ENCODE measurements around the gene TMEM62.
A peak's percentile ranks its signal among the peaks of the same experiment; 100 is the strongest.

TMEM62 gene

DNA sequence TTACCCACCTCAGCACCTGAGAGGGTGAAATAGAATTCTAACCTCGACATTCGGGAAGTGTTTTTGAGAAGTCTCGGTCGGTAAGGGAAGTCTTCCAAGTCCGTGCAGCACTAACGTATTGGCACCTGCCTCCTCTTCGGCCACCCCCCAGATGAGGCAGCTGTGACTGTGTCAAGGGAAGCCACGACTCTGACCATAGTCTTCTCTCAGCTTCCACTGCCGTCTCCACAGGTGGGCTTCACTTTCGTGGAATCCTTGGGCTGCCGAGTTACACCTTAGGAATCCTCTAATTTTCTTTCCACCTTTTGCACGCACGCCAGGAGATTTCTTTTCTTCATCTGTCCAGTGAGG lies 52.6 kb downstream of the TMEM62 start:
- H3K36me3 ChIP-seq (ENCODE audit: control insufficient read depth in 4 of 4, insufficient read depth in 4 of 4, low read length in 3 of 4), result peaks cover 5 to 31% (median 19%) of the 10 kb centered on the region in 4 experiments
- peaks cover 6 to 20% (median 15%) of the 10 kb centered on the region in 4 experiments for H3K4me1 ChIP-seq (ENCODE audit: control extremely low read depth in 1 of 4, control insufficient read depth in 4 of 4, insufficient read depth in 4 of 4, low read length in 3 of 4)
- no peak for DNase-seq
- ChIA-PET CTCF (interaction anchor here (0.7 to 2.6 kb wide), 10 partner anchors 10 to 99 kb away, joined by 3 to 16 read pairs (median 4); no protein-coding TSS in a partner anchor), POLR2A (no interaction called here)
- 2% methylated on average over 11 of the region's 13 CpGs for WGBS (ENCODE audit: insufficient coverage)
- H3K4me3 ChIP-seq (ENCODE audit: control insufficient read depth in 1 of 7, extremely low read depth in 1 of 7, insufficient read depth in 4 of 7, low read depth in 2 of 7, low read length in 6 of 7), result peak overlapping the region; percentile 67 to 87 (median 81)
- H3K27ac ChIP-seq (ENCODE audit: insufficient read depth in 1 of 2, low read depth in 1 of 2, low read length in 2 of 2, poor library complexity in 1 of 2, severe bottlenecking in 2 of 2), result peak overlapping the region; percentile 59 to 89
- H3K9me3 ChIP-seq (ENCODE audit: control extremely low read depth in 1 of 5, control insufficient read depth in 4 of 5, insufficient read depth in 2 of 5, low read depth in 1 of 5, low read length in 4 of 5), result no peaks in the 10 kb centered on the region
- no peaks in the 10 kb centered on the region for H3K27me3 ChIP-seq (replicated peaks in 2 of 5; ENCODE audit: control insufficient read depth in 4 of 5, insufficient read depth in 5 of 5, low read length in 4 of 5)

GRCh38 chr15:43187544-43188155 lies 54.3 kb downstream of the TMEM62 start:
- peak; percentile 57 to 83 (median 81) for DNase-seq
- Histone ChIP-seq H3K27me3 (replicated peaks in 2 of 5; ENCODE audit: control insufficient read depth in 4 of 5, insufficient read depth in 5 of 5, low read length in 4 of 5) (no peaks in the 10 kb centered on the region), H3K4me3 (ENCODE audit: control insufficient read depth in 1 of 7, extremely low read depth in 1 of 7, insufficient read depth in 4 of 7, low read depth in 2 of 7, low read length in 6 of 7) (no peak overlapping the region), H3K36me3 (ENCODE audit: control insufficient read depth in 4 of 4, insufficient read depth in 4 of 4, low read length in 3 of 4) (peaks cover 19 to 45% (median 28%) of the 10 kb centered on the region in 4 experiments), H3K9me3 (ENCODE audit: control extremely low read depth in 1 of 5, control insufficient read depth in 4 of 5, insufficient read depth in 2 of 5, low read depth in 1 of 5, low read length in 4 of 5) (no peaks in the 10 kb centered on the region), H3K4me1 (ENCODE audit: control extremely low read depth in 1 of 4, control insufficient read depth in 4 of 4, insufficient read depth in 4 of 4, low read length in 3 of 4) (peaks cover 6 to 20% (median 15%) of the 10 kb centered on the region in 4 experiments), H3K27ac (ENCODE audit: insufficient read depth in 1 of 2, low read depth in 1 of 2, low read length in 2 of 2, poor library complexity in 1 of 2, severe bottlenecking in 2 of 2) (no peak overlapping the region)
- WGBS (ENCODE audit: insufficient coverage), result 80% methylated on average over 1 of the region's 2 CpGs
- ChIA-PET CTCF (interaction anchor here (0.7 to 2.6 kb wide), 5 partner anchors 38 to 634 kb away, joined by 3 to 16 read pairs (median 9); no protein-coding TSS in a partner anchor), POLR2A (interaction anchor here (0.7 kb wide), 1 partner anchor 55 kb away, joined by 3 read pairs; no protein-coding TSS in a partner anchor)

GRCh38 chr15:43189296-43189695 lies 55.9 kb downstream of the TMEM62 start:
- CTCF ChIA-PET, result interaction anchor here (1.0 to 2.4 kb wide), 3 partner anchors 22 to 96 kb away, joined by 4 to 14 read pairs (median 5); no protein-coding TSS in a partner anchor
- Histone ChIP-seq H3K4me1 (ENCODE audit: control extremely low read depth in 1 of 4, control insufficient read depth in 4 of 4, insufficient read depth in 4 of 4, low read length in 3 of 4) (peaks cover 6 to 20% (median 15%) of the 10 kb centered on the region in 4 experiments), H3K27ac (ENCODE audit: insufficient read depth in 1 of 2, low read depth in 1 of 2, low read length in 2 of 2, poor library complexity in 1 of 2, severe bottlenecking in 2 of 2) (no peak overlapping the region), H3K9me3 (ENCODE audit: control extremely low read depth in 1 of 5, control insufficient read depth in 4 of 5, insufficient read depth in 2 of 5, low read depth in 1 of 5, low read length in 4 of 5) (no peaks in the 10 kb centered on the region), H3K36me3 (ENCODE audit: control insufficient read depth in 4 of 4, insufficient read depth in 4 of 4, low read length in 3 of 4) (peaks cover 22 to 55% (median 30%) of the 10 kb centered on the region in 4 experiments), H3K4me3 (ENCODE audit: control insufficient read depth in 1 of 7, extremely low read depth in 1 of 7, insufficient read depth in 4 of 7, low read depth in 2 of 7, low read length in 6 of 7) (no peak overlapping the region), H3K27me3 (replicated peaks in 2 of 5; ENCODE audit: control insufficient read depth in 4 of 5, insufficient read depth in 5 of 5, low read length in 4 of 5) (no peaks in the 10 kb centered on the region)
- 100% methylated on average over 1 of the region's 2 CpGs for WGBS (ENCODE audit: insufficient coverage)
- POLR2A ChIA-PET, result no interaction called here
- no peak for DNase-seq

- Histone ChIP-seq H3K27ac (ENCODE audit: insufficient read depth in 1 of 2, low read depth in 1 of 2, low read length in 2 of 2, poor library complexity in 1 of 2, severe bottlenecking in 2 of 2) (no peak overlapping the region), H3K36me3 (ENCODE audit: control insufficient read depth in 4 of 4, insufficient read depth in 4 of 4, low read length in 3 of 4) (peaks cover 27 to 63% (median 34%) of the 10 kb centered on the region in 4 experiments), H3K4me3 (ENCODE audit: control insufficient read depth in 1 of 7, extremely low read depth in 1 of 7, insufficient read depth in 4 of 7, low read depth in 2 of 7, low read length in 6 of 7) (no peak overlapping the region), H3K9me3 (ENCODE audit: control extremely low read depth in 1 of 5, control insufficient read depth in 4 of 5, insufficient read depth in 2 of 5, low read depth in 1 of 5, low read length in 4 of 5) (no peaks in the 10 kb centered on the region), H3K27me3 (replicated peaks in 2 of 5; ENCODE audit: control insufficient read depth in 4 of 5, insufficient read depth in 5 of 5, low read length in 4 of 5) (no peaks in the 10 kb centered on the region), H3K4me1 (ENCODE audit: control extremely low read depth in 1 of 4, control insufficient read depth in 4 of 4, insufficient read depth in 4 of 4, low read length in 3 of 4) (peaks cover 6 to 16% (median 15%) of the 10 kb centered on the region in 4 experiments)
- ChIA-PET CTCF (interaction anchor here (0.9 to 6.7 kb wide), 6 partner anchors 11 to 95 kb away, joined by 3 to 50 read pairs (median 4); no protein-coding TSS in a partner anchor), POLR2A (interaction anchor here (0.6 to 0.8 kb wide), 2 partner anchors 12 to 98 kb away, joined by 3 to 4 read pairs; no protein-coding TSS in a partner anchor)
- DNase-seq, result no peak
- 100% methylated on average over 1 of the region's 1 CpG for WGBS (ENCODE audit: insufficient coverage)
Observed at GRCh38 chr15:43190178-43190577, 56.8 kb downstream of the TMEM62 start.

DNA sequence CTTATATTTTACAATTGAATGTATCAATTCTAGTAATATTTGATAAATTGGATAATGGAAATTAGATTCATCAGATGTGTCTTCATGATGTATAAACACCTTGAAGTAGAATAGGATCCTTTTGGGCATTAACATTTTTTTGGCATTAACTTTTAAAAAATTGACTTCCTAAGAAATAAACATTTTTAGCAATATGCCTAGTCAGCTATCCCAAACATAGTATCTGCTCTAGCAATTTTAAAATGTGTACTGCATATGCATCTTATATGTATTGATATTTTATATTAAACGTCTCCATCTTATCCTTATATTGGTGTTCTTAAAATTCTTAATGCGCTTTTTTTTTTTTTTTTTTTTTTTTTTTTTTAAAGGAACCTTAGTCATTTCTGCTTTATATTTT lies 60.3 kb downstream of the TMEM62 start:
- ChIA-PET CTCF (interaction anchor here (1.0 to 6.7 kb wide), 5 partner anchors 10 to 83 kb away, joined by 3 to 50 read pairs (median 4); no protein-coding TSS in a partner anchor), POLR2A (no interaction called here)
- Histone ChIP-seq H3K27me3 (replicated peaks in 2 of 5; ENCODE audit: control insufficient read depth in 4 of 5, insufficient read depth in 5 of 5, low read length in 4 of 5) (no peaks in the 10 kb centered on the region), H3K4me3 (ENCODE audit: control insufficient read depth in 1 of 7, extremely low read depth in 1 of 7, insufficient read depth in 4 of 7, low read depth in 2 of 7, low read length in 6 of 7) (no peak overlapping the region), H3K36me3 (ENCODE audit: control insufficient read depth in 4 of 4, insufficient read depth in 4 of 4, low read length in 3 of 4) (peaks cover 33 to 85% (median 42%) of the 10 kb centered on the region in 4 experiments), H3K9me3 (ENCODE audit: control extremely low read depth in 1 of 5, control insufficient read depth in 4 of 5, insufficient read depth in 2 of 5, low read depth in 1 of 5, low read length in 4 of 5) (peaks cover 0 to 3% (median 0%) of the 10 kb centered on the region in 5 experiments), H3K27ac (ENCODE audit: insufficient read depth in 1 of 2, low read depth in 1 of 2, low read length in 2 of 2, poor library complexity in 1 of 2, severe bottlenecking in 2 of 2) (no peak overlapping the region), H3K4me1 (ENCODE audit: control extremely low read depth in 1 of 4, control insufficient read depth in 4 of 4, insufficient read depth in 4 of 4, low read length in 3 of 4) (no peaks in the 10 kb centered on the region)
- no CpG with 5 or more reads among the region's 2 CpGs for WGBS (ENCODE audit: insufficient coverage)
- DNase-seq, result no peak

GRCh38 chr15:43194795-43195194 lies 61.4 kb downstream of the TMEM62 start:
- Histone ChIP-seq H3K9me3 (ENCODE audit: control extremely low read depth in 1 of 5, control insufficient read depth in 4 of 5, insufficient read depth in 2 of 5, low read depth in 1 of 5, low read length in 4 of 5) (peaks cover 0 to 3% (median 0%) of the 10 kb centered on the region in 5 experiments), H3K36me3 (ENCODE audit: control insufficient read depth in 4 of 4, insufficient read depth in 4 of 4, low read length in 3 of 4) (peaks cover 28 to 77% (median 37%) of the 10 kb centered on the region in 4 experiments), H3K4me1 (ENCODE audit: control extremely low read depth in 1 of 4, control insufficient read depth in 4 of 4, insufficient read depth in 4 of 4, low read length in 3 of 4) (no peaks in the 10 kb centered on the region), H3K4me3 (ENCODE audit: control insufficient read depth in 1 of 7, extremely low read depth in 1 of 7, insufficient read depth in 4 of 7, low read depth in 2 of 7, low read length in 6 of 7) (no peak overlapping the region), H3K27ac (ENCODE audit: insufficient read depth in 1 of 2, low read depth in 1 of 2, low read length in 2 of 2, poor library complexity in 1 of 2, severe bottlenecking in 2 of 2) (no peak overlapping the region), H3K27me3 (replicated peaks in 2 of 5; ENCODE audit: control insufficient read depth in 4 of 5, insufficient read depth in 5 of 5, low read length in 4 of 5) (no peaks in the 10 kb centered on the region)
- no peak for DNase-seq
- ChIA-PET POLR2A (interaction anchor here (0.9 kb wide), 1 partner anchor 9 kb away, joined by 4 read pairs; no protein-coding TSS in a partner anchor), CTCF (interaction anchor here (0.9 to 6.7 kb wide), 5 partner anchors 8 to 91 kb away, joined by 4 to 50 read pairs (median 5); no protein-coding TSS in a partner anchor)
- WGBS (ENCODE audit: insufficient coverage), result no CpG with 5 or more reads among the region's 2 CpGs

All from common myeloid progenitor, CD34-positive (primary cell).